ENCODE measurements around the gene CCR7. TPM values are rescaled to one million over a fixed set of nuclear protein-coding genes. Genes with fewer than 3 reads are reported as not detected.
"Not testable (repeated sequence)": the region's sequence is repeated elsewhere in the genome, so short reads cannot be mapped to it uniquely, and the experiment has no call there.

Gene CCR7
- total RNA-seq, 1 donor from 2014 or later: not detected

DNA sequence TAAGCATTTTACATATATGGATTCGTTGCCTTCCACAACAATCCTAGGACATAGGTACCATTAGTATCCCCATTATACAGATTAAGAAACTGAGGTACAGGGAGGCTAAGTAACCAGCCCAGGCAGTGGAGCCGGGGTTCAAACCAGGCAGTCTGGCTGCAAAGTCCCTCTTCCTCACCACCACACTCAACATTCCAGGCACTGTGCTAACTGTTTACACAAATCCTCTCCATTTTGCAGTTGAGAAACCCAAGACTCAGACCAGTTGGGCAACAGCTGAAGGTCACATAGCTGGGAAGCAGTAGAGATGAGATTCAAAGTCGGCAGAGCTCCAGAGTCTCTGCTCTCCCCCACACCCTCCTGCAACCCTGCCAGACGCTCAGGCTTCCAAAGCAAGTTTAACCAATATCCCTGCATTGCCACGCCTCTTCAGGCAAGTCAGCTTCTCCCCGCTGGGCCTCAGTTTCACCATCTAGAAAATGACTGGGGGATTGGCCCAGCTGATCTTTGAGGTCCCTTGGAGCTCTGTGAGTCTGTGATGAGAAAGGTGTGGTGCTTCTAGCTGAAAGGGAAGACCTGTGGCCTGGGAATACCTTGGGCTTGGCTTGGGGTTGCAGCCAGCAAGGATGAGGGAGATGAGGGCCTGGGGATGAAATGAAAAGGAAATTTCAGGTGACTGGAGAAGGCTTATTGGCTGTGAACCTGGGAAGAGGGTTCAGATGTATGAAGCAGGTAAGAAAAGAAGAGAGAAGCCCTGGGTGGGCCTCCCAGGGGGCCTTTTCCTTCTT, 14.0 kb downstream of the CCR7 start:
- DNase-seq: peak; percentile 93

DNA sequence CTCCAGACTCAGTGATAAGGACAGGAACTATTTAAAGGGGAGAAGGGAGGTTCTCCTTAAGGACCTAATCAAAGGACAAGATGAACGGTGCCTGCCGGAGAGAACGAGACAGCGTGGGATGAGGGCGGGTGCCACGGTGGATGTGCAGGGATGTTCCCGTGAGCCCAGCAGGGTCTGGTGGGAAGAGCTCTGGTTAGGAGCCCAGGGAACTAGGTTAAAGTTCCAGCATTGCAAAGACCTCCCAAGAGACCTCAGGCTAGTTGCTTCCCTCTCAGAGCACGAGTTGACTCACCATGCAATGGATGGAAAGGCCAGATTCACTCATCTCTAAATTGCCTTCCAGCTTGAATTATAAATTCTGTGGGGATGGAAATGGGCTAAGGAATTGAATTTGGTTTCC, 14.7 kb downstream of the CCR7 start:
- no peak for DNase-seq

DNA sequence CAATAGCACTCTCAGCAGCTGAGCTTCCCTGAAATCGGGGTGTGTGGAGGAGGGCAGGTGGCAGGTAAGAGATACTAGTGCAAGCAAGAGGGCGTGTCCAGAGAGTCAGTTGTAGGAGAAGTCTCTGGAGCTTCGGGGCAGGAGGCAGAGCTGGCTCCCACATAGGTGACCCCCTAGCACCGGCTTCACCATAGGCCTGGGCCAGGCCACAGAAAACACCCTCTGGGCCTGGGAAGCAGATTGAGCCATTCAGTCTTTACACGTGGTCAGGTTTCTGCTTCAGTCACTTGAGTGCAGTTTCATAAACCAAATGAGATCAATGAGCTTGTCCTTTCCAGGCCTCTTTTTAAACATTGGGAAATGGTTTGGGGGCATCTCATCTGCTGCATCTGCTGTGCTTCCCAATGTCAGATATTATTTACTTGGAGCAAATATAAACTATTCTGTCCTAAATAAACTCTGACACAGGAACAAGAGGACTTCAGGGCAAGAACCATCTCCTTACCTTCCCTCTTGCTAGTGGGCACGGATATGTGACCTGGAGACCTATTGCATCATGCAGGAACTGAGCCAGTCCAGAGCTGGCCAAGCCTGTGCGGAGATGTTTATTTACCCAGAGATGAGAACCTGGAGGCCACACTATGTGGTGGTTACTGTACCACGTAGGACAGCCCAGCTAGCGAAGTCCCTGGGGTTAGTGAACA, 16.1 kb downstream of the CCR7 start:
- no peak for DNase-seq

DNA sequence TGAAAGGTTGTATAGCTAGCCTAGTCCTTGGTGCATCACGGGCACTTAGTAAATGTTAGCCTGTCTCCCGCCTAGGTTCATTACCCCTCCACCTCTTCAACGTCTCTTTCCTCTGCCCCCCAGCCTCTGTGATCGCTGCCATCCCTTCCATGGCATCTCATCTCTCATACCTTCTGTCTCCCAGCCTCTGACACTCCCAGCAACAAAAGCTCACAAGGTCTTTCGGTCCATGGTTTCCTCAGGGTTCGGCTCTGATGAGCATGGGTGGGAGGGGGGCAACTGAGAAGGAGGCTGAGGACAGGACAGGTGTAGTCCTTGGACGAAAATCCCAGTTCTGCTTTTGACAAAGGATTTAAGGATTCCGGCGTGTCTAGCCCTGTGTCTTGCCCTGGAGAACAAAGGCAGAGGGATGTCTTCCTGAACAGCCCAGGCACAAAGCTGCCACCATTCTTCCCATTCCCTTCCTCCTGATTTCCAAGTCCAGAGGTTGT, 16.7 kb downstream of the CCR7 start:
- DNase-seq: no peak

DNA sequence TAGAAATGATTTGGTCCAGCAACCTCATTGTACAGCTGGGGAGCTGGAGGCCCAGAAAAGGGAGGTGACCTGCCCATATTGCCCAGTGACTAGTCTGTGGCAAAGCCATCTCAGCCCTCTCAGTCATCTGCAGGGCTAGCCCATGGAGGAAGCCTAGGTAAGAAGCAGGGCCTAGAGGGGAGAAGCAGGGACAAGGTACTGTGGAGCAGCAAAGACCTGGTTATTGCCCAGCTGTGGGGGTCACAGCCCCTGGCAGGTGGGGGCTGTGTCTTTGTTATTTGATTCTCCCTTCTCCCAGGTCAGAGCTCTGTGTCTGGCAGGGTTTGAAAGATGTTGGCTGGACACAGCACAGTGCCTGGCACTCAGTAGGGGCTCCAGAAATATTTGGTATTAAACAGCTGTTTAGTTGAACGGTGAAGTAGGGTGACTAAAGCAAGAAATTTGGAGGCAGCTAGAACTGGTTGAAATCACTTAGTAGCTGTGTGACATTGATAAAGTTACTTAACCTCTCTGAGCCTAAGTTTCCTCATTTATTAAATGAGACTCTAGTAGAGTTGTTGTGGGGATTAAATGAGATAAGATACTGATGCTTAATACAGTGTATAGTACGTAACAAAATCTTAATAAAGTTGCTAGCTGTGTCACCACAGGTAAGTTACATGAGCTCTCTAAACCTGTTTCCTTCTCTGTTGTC, 17.3 kb downstream of the CCR7 start:
- DNase-seq: no peak

DNA sequence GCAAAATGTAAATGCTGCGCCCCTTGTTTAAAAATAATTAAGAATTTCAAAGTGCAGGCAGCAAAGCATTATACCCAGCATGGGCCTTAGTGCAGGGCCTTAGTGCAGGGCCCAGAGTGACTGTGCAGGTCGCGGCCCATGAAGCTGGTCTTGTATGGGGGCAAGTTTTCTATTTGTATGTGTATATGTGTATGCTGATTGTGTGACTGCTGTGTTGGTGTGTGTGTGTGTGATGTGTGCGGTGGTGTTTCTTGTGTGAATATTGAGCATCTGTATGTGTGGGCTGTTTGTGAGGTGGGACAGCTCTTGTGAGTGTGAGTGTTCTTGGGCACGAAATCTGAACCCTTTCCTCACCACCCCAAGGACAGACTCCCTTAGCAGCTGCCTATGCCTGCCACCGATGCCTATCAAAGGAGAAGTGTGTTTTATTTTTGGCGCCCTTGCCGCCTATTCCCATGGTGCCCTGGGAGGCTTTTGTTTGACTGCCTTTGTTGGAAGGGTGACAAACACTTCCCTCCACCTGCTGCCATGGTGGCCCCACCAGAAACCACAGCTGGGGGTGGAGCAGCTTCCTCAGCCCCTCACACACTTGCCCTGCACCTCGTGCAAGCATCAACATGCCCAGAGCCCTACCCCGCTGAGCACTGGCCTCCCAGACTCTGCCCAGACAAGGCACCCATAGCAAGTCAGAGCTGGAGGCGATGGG, 18.0 kb downstream of the CCR7 start:
- DNase-seq: peak; percentile 92

DNA sequence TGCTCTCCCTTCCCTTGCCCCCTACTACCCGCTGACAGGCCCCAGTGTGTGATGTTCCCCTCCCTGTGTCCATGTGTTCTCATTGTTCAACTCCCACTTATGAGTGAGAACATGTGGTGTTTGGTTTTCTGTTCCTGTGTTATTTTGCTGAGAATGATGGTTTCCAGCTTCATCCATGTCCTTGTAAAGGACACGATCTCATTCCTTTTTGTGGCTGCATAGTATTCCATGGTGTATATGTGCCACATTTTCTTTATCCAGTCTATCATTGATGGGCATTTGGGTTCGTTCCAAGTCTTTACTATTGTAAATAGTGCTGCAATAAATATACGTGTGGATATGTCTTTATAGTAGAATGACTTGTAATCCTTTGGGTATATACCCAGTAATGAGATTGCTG, 18.8 kb downstream of the CCR7 start:
- DNase-seq: not testable (repeated sequence)

DNA sequence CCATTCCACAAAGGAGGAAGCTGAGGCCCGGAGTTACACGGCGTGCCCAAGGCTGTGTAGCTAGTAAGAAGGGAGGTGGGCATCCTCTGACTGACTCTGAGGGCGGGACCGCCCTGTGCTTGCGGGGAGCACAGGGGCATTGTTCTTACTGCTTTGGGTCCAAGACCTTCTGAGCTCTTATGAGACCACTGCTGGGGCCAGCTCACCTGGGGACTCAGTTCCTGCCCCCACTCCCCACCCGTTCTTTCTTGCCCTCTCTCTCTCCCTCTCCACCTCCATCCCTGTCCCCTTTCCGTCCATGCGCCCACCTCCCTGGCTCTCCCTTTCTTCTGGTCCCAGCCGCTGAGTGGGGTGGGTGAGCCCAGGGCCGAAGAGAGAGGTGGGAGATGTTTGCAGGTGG, 19.6 kb downstream of the CCR7 start:
- no peak for DNase-seq

DNA sequence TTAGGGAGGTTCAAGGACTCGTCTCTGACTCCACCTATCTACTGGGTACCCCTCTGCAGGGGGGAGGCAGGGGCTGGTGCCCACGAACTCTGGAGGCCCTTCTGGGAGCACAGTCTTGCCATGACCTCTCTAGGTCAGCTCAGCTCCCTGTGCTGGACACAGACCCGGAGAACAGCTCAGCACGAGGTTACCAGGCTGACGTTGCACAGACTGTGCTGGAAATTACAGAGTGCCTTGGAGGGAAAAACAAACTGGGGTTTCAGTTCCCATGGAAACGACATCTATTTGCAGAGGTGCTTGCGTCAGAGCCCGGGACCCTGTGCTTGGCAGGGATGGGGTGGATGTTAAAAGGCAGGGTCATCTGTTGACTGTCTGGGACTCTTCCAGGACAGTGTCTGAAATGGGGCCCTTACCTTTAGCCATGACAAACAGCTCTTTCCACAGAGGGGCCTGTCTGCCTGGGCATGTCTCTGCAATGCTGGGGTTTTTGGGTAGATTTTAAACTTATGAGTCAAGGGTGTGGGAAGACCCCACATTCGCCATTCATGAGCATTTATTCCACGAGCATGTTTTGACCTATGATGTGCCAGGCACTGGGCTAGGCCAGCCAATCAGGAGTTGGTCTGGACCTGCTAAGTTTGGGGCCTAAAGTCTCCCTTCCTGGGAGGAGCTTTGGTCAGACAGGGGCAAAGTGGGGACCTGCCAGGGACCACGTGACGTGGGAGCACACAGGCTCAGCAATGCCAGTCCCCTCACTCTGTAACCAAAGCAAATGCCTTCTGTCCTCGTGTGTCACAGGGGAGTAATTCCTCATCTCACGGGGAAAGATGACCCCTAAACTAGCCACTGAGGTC, 22.5 kb downstream of the CCR7 start:
- DNase-seq: peak; percentile 94

DNA sequence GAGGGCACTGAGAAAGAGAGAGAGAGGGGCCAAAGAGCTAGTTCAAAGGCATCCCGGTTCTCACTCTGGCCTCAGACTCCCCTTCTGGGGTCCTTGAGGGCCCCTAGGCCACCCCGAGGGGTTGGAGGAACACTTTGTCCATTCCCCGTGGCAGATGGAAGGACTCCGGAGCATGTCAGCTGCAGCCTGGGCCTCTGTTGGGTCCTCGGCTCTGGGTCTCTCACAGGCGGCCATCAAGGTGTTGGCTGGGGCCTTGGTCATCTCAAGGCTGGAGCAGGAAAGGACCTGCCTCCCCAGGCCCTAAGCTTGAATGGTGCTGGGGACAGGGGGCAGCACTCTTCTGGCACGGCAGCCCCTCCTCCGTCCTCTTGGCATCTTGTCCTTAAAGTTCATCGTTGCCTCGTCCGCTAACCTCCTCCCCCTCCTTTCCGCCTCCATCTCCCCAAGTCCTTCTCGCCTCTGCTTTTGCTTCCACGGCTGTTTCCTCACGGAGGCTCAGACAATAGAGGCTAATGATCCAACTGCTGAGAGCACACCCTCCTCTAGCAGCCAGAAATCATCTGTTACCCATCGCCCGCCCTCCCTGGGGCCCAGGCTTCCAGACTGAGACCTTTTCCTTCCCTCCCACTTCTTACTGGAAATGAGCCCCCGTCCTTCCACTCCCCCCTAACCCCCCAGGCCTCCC, 23.3 kb downstream of the CCR7 start:
- DNase-seq: peak; percentile 82

DNA sequence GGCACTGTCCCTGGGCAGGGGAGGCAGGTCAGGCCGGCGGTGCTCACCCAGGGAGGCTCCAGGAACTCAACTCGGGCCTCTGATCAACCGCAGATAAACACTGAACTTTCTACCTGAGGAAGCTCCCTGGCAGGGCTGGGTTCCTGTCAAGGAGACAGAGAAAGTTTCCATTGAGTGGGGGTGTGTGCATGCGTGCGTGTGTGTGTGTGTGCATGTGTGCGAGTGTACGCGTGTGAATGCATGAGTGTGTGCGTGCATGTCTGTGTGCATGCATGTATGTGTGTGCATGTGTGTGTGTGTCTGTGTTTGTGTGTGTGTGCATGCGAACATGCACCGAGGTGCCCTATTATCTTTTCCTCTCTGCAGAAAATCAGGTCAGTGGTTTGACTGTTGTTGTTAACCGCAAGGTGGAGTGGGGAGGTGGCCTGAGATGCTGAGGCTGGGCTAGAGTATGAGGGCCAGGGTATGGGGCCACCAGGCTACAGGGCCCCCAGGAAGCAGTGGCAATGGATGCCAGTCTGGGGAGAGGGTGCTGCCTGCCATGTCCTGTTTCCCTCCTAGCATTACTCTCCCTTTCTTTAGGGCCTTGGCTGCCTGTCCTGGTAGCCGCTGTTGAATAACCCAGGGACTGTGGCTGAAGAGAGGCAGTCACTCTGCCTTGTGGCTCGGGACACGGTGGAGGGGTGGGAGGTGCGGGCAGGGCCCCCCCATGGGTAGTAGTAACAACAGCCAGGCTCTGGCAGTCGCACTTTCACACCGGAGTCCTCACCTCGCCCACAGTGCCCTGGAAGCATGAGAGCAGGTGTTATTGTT, 24.0 kb downstream of the CCR7 start:
- DNase-seq: no peak

DNA sequence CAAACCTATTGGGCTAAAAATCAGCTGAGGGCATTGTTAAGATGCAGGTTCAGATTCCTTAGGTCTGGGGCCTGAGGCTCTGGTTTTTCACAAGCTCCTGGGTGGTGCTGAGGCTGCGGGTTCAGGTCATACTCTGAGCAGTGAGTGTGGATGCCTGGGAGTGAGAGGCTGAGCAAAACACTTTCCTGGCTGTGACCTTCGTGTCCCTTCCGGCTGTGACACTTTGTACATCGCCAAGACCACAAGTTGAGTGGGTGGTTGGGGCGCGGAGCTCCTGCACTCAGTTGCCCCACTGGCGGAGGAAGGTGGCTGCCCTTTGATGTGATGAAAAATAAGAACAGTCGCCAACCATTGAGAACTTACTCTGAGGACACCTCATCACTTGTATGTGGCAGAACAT, 24.8 kb downstream of the CCR7 start:
- no peak for DNase-seq

DNA sequence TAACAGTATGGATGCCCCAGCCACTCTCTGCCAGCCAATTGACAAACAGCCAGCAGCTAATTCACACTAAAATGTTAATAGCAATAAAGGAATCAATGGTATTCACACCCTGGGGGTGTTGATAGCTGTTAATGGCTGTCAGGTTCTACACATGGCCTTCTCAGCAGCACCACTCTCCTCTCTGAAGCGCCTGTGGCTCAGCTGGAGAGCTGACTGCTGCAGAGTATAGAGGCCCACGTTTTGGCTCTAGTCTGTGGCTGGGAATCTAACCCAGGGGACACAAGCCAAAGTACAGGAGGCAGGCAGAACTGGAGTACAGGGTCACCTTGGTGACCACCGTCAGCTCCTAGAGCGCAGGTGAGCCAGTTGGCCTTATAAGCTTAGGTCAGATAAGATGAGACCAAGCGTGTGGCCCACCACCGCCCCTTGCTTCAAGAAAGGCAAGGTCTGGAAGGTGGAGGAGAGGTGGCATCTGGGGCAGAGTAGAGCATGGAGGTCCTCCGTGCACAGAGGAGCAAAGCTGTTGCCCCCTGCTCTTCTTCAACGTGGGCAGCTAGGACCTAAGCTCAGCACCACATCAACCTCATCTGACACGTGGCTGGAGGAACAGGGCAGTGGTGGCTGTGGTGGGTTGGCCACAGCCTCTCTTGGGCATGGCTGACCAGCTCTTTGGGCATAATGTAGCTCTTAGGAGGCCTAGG, 25.4 kb downstream of the CCR7 start:
- no peak for DNase-seq

DNA sequence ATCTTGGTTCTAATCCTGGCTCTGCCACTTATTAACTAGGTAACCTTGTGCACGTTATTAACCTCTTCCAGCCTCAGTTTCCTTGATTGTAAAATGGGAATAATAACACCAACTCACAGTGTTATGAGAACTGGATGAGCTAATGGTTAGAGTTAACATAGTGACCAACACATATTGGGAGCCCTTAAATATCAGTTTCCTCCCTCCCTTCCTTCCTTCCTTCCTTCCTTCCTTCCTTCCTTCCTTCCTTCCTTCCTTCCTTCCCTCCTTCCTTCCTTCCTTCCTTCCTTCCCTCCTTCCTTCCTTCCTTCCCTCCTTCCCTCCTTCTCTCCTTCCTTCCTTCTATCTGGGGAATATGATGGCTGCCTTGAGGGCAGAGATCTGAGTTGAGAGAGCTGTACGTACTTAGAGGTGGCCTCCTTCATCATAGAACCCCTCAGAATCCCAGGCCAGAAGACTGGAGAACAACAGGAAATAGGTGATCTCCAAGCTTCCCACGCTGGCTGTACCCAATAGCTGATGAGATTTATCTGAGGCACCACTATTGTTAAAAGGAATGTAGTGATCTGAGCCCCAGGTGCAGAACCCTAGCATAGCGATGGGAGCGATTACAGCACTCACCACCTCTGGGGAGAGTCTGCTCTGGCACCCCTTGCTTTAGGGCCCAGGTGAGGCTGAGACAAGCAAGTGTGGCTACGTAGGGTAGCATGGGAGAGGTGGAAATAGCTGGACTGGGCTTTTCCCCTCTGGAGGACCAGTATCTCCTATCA, 26.2 kb downstream of the CCR7 start:
- no peak for DNase-seq

DNA sequence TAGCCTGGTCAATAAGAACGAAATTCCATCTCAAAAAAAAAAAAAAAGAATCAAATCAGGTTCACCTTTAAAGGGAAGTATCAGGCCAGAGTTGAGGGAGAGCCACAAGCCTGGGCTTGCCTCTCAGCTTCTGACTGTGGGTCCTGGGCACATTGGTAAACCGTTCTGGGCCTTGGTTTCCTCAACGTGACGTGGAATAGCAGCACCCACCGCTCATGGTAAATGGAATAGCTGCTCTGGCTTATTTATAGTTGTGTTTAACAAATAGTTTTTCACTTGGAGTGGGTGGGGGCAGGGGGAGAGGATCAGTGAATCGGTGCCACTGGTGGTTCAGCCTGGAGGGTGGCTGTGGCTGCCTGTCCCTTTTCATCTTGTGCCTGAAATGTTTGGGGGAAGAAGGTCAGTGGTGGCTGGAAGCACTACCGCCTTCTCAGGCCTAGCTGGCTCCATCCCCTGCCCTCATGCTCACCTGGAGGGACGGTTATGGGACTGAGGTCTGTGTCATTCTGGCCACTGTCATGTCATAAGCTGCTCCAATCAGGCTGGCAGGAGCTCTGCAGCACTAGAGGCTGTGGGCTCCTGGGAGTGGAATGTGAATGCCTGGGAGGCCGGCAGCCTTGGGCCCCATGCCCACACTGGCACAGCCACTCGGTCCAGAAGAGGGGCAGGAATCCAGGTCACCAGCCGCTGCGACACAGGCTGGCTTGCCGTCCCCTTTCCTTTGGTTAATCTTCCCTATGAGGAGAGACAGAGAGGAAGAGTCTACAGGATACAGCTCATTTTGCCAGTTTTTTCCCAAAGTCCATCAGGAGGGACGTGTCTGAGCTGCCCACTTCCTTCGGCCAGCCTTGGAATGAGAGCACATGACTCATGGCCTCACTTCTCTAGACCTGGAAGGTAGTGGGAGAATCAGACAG, 27.0 kb downstream of the CCR7 start:
- DNase-seq: no peak

DNA sequence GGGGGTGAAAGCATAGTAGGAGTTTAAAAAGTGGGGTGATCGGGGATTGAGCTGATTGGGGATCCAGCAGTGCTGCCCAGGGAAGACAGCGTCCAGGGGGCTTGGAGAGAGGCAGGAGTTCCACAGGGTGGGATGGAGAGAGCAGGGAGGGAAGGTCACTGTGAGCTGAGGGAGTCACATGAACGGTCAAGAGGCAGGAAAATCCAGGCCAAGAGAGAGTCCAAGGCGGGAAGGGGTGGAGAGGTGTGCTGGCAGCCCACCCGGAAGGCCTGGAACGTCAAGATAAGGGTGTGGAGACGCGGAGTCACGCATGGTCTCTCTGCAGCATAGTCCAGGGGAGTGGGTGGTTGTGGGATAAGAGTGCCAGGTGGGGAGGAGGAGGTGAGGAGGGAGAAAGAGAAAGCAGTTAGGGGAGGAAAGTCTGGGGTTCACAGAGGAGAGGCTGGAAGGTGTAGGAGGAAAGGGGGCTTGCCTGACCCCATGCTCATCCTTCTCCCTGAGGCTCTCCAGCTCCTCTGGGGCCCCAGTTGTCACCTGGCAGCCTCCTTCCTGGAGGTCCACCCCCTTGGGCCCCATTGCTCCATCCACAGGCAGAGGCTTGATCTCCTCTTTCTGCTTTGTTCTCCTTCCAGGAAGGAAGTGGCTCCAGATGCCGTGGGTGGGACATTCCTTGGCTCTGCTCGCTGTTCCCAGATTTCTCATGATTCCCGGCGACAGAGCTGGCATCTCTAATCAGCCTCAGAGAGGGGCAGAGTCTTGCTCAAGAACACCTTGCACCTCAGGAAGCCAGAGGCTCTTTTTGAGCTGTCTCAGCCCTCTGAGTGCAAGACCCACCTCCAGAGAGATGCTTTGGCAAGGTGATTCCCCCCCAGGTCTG, 28.7 kb downstream of the CCR7 start:
- DNase-seq: peak; percentile 73
